Ramos (cell line): ENCODE measurements around the gene USP30.

Experiments
- in situ Hi-C: fragments of 300-500 bp; cut with MboI; formaldehyde crosslinking; loops from one replicate; pipeline ENCODE4 v1.14.3; 2022; ENCODE audit warnings: low sequenced_read_pairs; ENCODE audit not compliant: unreplicated experiment

USP30 gene

GRCh38 chr12:109093022-109093918 is 40.9 kb downstream of the USP30 start, which contains the start of gene ALKBH2:
Gene ALKBH2 (minus strand): TSS chr12:109093472. CDS start chr12:109092786, 686 bp downstream.
- in situ Hi-C loops, result loop anchor here (5.0 to 10.0 kb wide), 4 partner anchors 136 to 528 kb away; partner anchors contain the start of genes ISCU and SART3

GRCh38 chr12:109097140-109097434 is 44.7 kb downstream of the USP30 start:
- in situ Hi-C loops, result loop anchor here (10.0 kb wide), 2 partner anchors 292 to 532 kb away; partner anchors contain the start of genes ISCU and SART3

GRCh38 chr12:109097435-109098182 is 45.2 kb downstream of the USP30 start, which contains the start of gene UNG:
Gene UNG (plus strand): TSS chr12:109097597. CDS start chr12:109097680, 83 bp downstream.
- in situ Hi-C loops, result loop anchor here (10.0 kb wide), 2 partner anchors 293 to 533 kb away; partner anchors contain the start of genes ISCU and SART3

- in situ Hi-C loops, result loop anchor here (10.0 kb wide), 2 partner anchors 293 to 533 kb away; partner anchors contain the start of genes ISCU and SART3
These were observed 45.8 kb downstream of the USP30 start for GRCh38 chr12:109098183-109098604.

- in situ Hi-C loops, result loop anchor here (10.0 kb wide), 2 partner anchors 294 to 534 kb away; partner anchors contain the start of genes ISCU and SART3
These were observed 46.3 kb downstream of the USP30 start for GRCh38 chr12:109098651-109099050.

GRCh38 chr12:109099431-109100020 is 47.1 kb downstream of the USP30 start:
- in situ Hi-C loops, result loop anchor here (10.0 kb wide), 2 partner anchors 295 to 535 kb away; partner anchors contain the start of genes ISCU and SART3

GRCh38 chr12:109100741-109101140 is 48.4 kb downstream of the USP30 start:
- in situ Hi-C loops, result no loop called here

- in situ Hi-C loops, result no loop called here
These were observed 50.1 kb downstream of the USP30 start for GRCh38 chr12:109102491-109102890.

GRCh38 chr12:109105176-109105575 is 52.8 kb downstream of the USP30 start:
- in situ Hi-C loops, result no loop called here

GRCh38 chr12:109109746-109110350 is 57.5 kb downstream of the USP30 start:
- in situ Hi-C loops, result loop anchor here (10.0 kb wide), 1 partner anchor 275 kb away; no protein-coding TSS in a partner anchor

- in situ Hi-C loops, result loop anchor here (10.0 kb wide), 1 partner anchor 274 kb away; no protein-coding TSS in a partner anchor
These were observed 58.7 kb downstream of the USP30 start for GRCh38 chr12:109110988-109111495.

GRCh38 chr12:109112720-109113465 is 60.5 kb downstream of the USP30 start:
- in situ Hi-C loops, result loop anchor here (10.0 kb wide), 1 partner anchor 272 kb away; no protein-coding TSS in a partner anchor

- in situ Hi-C loops, result loop anchor here (10.0 kb wide), 1 partner anchor 271 kb away; no protein-coding TSS in a partner anchor
These were observed 61.4 kb downstream of the USP30 start for GRCh38 chr12:109113661-109114321.

GRCh38 chr12:109114644-109115043 is 62.3 kb downstream of the USP30 start:
- in situ Hi-C loops, result loop anchor here (10.0 kb wide), 1 partner anchor 270 kb away; no protein-coding TSS in a partner anchor

- in situ Hi-C loops, result loop anchor here (10.0 kb wide), 1 partner anchor 269 kb away; no protein-coding TSS in a partner anchor
These were observed 63.0 kb downstream of the USP30 start for GRCh38 chr12:109115404-109115757.

- in situ Hi-C loops, result loop anchor here (10.0 kb wide), 1 partner anchor 269 kb away; no protein-coding TSS in a partner anchor
These were observed 63.6 kb downstream of the USP30 start, which contains the start of gene ACACB for GRCh38 chr12:109115758-109116610. Gene ACACB (plus strand): TSS chr12:109116587. CDS start chr12:109139406, 22,819 bp downstream.

GRCh38 chr12:109116611-109116949 is 64.2 kb downstream of the USP30 start:
- in situ Hi-C loops, result loop anchor here (10.0 kb wide), 1 partner anchor 268 kb away; no protein-coding TSS in a partner anchor
